Endothelial cell of umbilical vein (primary cell): Measurements from ENCODE around the gene CHN2. TPM values are rescaled to one million over a fixed set of nuclear protein-coding genes. Genes with fewer than 3 reads are reported as not detected.

Experiments used
- BruUV-seq: library from RNA; stranded (reverse); fragments of 400-500 nt; replicated peaks from 2 replicates; lab custom pipeline; 2021; lab: Mats Ljungman, UMichigan
- CTCF ChIA-PET: fragments of 300-600, 350-600 bp; sonication (Branson Sonifier 250); formaldehyde crosslinking; loops from one replicate; lab custom pipeline; 2021; ENCODE audit warnings: antibody characterized with exemption, inconsistent platforms; lab: Charles Lee
- POLR2A ChIA-PET: fragments of 300-600, 350-600 bp; sonication (Branson Sonifier 250); formaldehyde crosslinking; loops from one replicate; lab custom pipeline; 2021; ENCODE audit warnings: antibody characterized with exemption, inconsistent platforms; lab: Charles Lee
- DNase-seq: peaks from one replicate; pipeline ENCODE4 v3.0.0-alpha.2; 2011; ENCODE audit warnings: low read depth, low spot score
- FAIRE-seq: peaks from 2 replicates; lab custom pipeline; 2011; peaks lifted over from hg19 to GRCh38; lab: Jason Lieb, UNC
- H2AFZ ChIP-seq: 2 replicates; pipeline ENCODE4 v1.6.0; 2012; ENCODE audit warnings: low read depth, low read length, control low read depth, inconsistent platforms
- H3K27ac ChIP-seq: 2 replicates; pipeline ENCODE4 v1.5.1; 2011; ENCODE audit warnings: low read depth, mild to moderate bottlenecking, control low read depth, low read length, moderate library complexity; ENCODE audit not compliant: insufficient read depth
- H3K27me3 ChIP-seq, 2 experiments: 2 replicates each; pipeline versions ENCODE4 v1.6.0 to v1.6.1; 2011; ENCODE audit warnings: low read length in 2 of 2, mixed read lengths in 1 of 2; ENCODE audit not compliant: control insufficient read depth in 2 of 2, insufficient read depth in 2 of 2
- H3K36me3 ChIP-seq, 2 experiments: 2 replicates in 1 of 2; 3 replicates in 1 of 2; pipeline ENCODE4 v1.5.1; 2011; ENCODE audit warnings: low read length in 2 of 2, mild to moderate bottlenecking in 1 of 2, moderate library complexity in 1 of 2; ENCODE audit not compliant: control insufficient read depth in 2 of 2, insufficient read depth in 2 of 2; ENCODE audit errors: extremely low read depth in 1 of 2
- H3K4me1 ChIP-seq: 3 replicates; pipeline ENCODE4 v1.5.1; 2011; ENCODE audit warnings: mild to moderate bottlenecking, low read length; ENCODE audit not compliant: control insufficient read depth, insufficient read depth; ENCODE audit errors: extremely low read depth
- H3K4me2 ChIP-seq: 2 replicates; pipeline ENCODE4 v1.6.1; 2011; ENCODE audit warnings: low read length, control low read depth, mixed read lengths; ENCODE audit not compliant: insufficient read depth
- H3K4me3 ChIP-seq, 3 experiments: fragments of 200-600 bp in 1 of 3; sonication (generic), shearing (Covaris generic) in 1 of 3; replicated peaks in 1 of 3; 2 replicates each; pipeline ENCODE4 v1.5.1; 2011 to 2016; ENCODE audit warnings: control low read depth in 3 of 3, low read length in 3 of 3, mild to moderate bottlenecking in 2 of 3, inconsistent platforms in 1 of 3, low read depth in 1 of 3, moderate library complexity in 1 of 3; ENCODE audit not compliant: insufficient read depth in 1 of 3
- H3K79me2 ChIP-seq: 2 replicates; pipeline ENCODE4 v1.6.0; 2012; ENCODE audit warnings: low read length, inconsistent platforms; ENCODE audit not compliant: control insufficient read depth, insufficient read depth
- H3K9ac ChIP-seq: replicated peaks from 2 replicates; pipeline ENCODE3; 2011; ENCODE audit warnings: low read length, control low read depth; ENCODE audit not compliant: insufficient read depth; ENCODE audit errors: extremely low read depth
- H3K9me1 ChIP-seq: replicated peaks from 3 replicates; pipeline ENCODE4 v1.6.0; 2011; ENCODE audit warnings: mild to moderate bottlenecking, low read length; ENCODE audit not compliant: control insufficient read depth, insufficient read depth; ENCODE audit errors: extremely low read depth
- H3K9me3 ChIP-seq: replicated peaks from 2 replicates; pipeline ENCODE4 v1.5.1; 2012; ENCODE audit warnings: low read length, inconsistent platforms; ENCODE audit not compliant: control insufficient read depth, insufficient read depth
- H4K20me1 ChIP-seq: replicated peaks from 2 replicates; pipeline ENCODE3; 2011; ENCODE audit warnings: mild to moderate bottlenecking, low read length; ENCODE audit not compliant: control insufficient read depth, insufficient read depth; ENCODE audit errors: extremely low read depth
- CTCF ChIP-seq, 2 donors: IDR thresholded peaks; 1 replicate in 1 of 2; 2 replicates in 1 of 2; pipeline ENCODE4 v1.5.1; 2011; ENCODE audit warnings: low read length in 2 of 2, mild to moderate bottlenecking in 2 of 2, moderate library complexity in 2 of 2, control low read depth in 1 of 2, inconsistent platforms in 1 of 2, low read depth in 1 of 2; ENCODE audit not compliant: insufficient read depth in 1 of 2; ENCODE audit errors: extremely low read depth in 1 of 2
- EZH2 ChIP-seq: IDR thresholded peaks from 2 replicates; pipeline ENCODE4 v1.6.1; 2012; ENCODE audit warnings: borderline replicate concordance, low read depth, mild to moderate bottlenecking, moderate library complexity, low read length, inconsistent platforms; ENCODE audit not compliant: severe bottlenecking
- FOS ChIP-seq: IDR thresholded peaks from 2 replicates; pipeline ENCODE4 v1.6.1; 2011; ENCODE audit warnings: mild to moderate bottlenecking, low read length, moderate library complexity, borderline replicate concordance; ENCODE audit not compliant: insufficient read depth
- GATA2 ChIP-seq: IDR thresholded peaks from 2 replicates; pipeline ENCODE4 v1.7.0; 2011; ENCODE audit warnings: low read depth, mild to moderate bottlenecking, moderate library complexity, mixed read lengths, low read length; ENCODE audit not compliant: insufficient read length, insufficient read depth
- JUN ChIP-seq: IDR thresholded peaks from 2 replicates; pipeline ENCODE4 v1.6.1; 2011; ENCODE audit warnings: borderline replicate concordance, low read depth; ENCODE audit not compliant: insufficient read length, insufficient read depth
- MAX ChIP-seq: IDR thresholded peaks from 2 replicates; pipeline ENCODE4 v1.6.1; 2011; ENCODE audit not compliant: insufficient read depth, insufficient read length
- MYC ChIP-seq: IDR thresholded peaks from one replicate; pipeline ENCODE4 v1.6.1; 2011; ENCODE audit warnings: mild to moderate bottlenecking, low read depth, low read length
- POLR2A ChIP-seq: IDR thresholded peaks from 2 replicates; pipeline ENCODE4 v1.6.1; 2012; ENCODE audit warnings: low read depth, mild to moderate bottlenecking, control low read depth, low read length
- POLR2AphosphoS5 ChIP-seq: IDR thresholded peaks from 2 replicates; pipeline ENCODE4 v1.6.1; 2012; ENCODE audit warnings: low read depth, mild to moderate bottlenecking, control low read depth, low read length, moderate library complexity; ENCODE audit not compliant: insufficient read depth
- dilution Hi-C: fragments of 300-500 bp; cut with MboI; formaldehyde crosslinking; loops from one replicate; pipeline ENCODE4 v1.15.0; 2019; ENCODE audit warnings: low sequenced_read_pairs; ENCODE audit not compliant: extremely low pct_ligation_motif_present
- intact Hi-C: fragments of 100-400 bp; cut with micrococcal nuclease; formaldehyde crosslinking; loops from one replicate; pipeline ENCODE4 v1.10.0; 2022
- polyA plus RNA-seq, 4 experiments: library from polyadenylated mRNA; depleted of rRNA in 3 of 4; stranded (reverse) in 3 of 4; unstranded in 1 of 4; fragments of >200 nt; gene quantifications; 2 replicates each; pipeline versions ENCODE4 v1.2.1 to v1.2.3, GENCODE V29; 2011 to 2012; ENCODE audit warnings: missing spikeins in 1 of 4
- total RNA-seq: library from RNA; stranded (reverse); gene quantifications from 2 replicates; pipeline ENCODE4 v1.2.3, GENCODE V29; 2021

CHN2 gene
- total and polyA plus RNA-seq, 2 donors (not counting 3 experiments of a cell fraction or from before 2014, with no cell fraction given): 1.4 to 5.0 TPM

GRCh38 chr7:29332875-29333855 is 138.6 kb downstream of the CHN2 start:
- Histone ChIP-seq H3K4me1 (no peaks in the 10 kb centered on the region), H3K9ac (no peak overlapping the region), H3K36me3 (no peaks in the 10 kb centered on the region), H3K4me3 (no peak overlapping the region), H2AFZ (no peak overlapping the region), H3K27me3 (no peaks in the 10 kb centered on the region), H3K79me2 (no peaks in the 10 kb centered on the region), H3K4me2 (no peak overlapping the region), H3K27ac (no peak overlapping the region), H3K9me1 (no peaks in the 10 kb centered on the region), H3K9me3 (no peaks in the 10 kb centered on the region), H4K20me1 (no peaks in the 10 kb centered on the region)
- ChIA-PET CTCF (interaction anchor here (1.0 kb wide), 1 partner anchor 144 kb away, joined by 3 read pairs; no protein-coding TSS in a partner anchor), POLR2A (no interaction called here)
- FAIRE-seq (no peak), DNase-seq (no peak)
- intact Hi-C loops: no loop called here
- dilution Hi-C loops: no loop called here
- TF ChIP-seq GATA2: no peak
- TF ChIP-seq POLR2A: no peak
- TF ChIP-seq MAX: no peak
- no peak for TF ChIP-seq JUN
- TF ChIP-seq EZH2: no peak
- TF ChIP-seq MYC: no peak
- no peak for TF ChIP-seq POLR2AphosphoS5
- no peak for TF ChIP-seq CTCF (IDR thresholded peaks at IDR 0.05; ENCODE audit: extremely low read depth in 1 of 2, insufficient read depth in 1 of 2, low read depth in 1 of 2, low read length in 2 of 2)
- TF ChIP-seq FOS: no peak
- BruUV-seq: no TSS peak
